Adipose tissue (tissue), 3 donors: Measurements from ENCODE around the gene SHOC2. TPM values are rescaled to one million over a fixed set of nuclear protein-coding genes. Genes with fewer than 3 reads are reported as not detected.
"Not testable (repeated sequence)": the region's sequence is repeated elsewhere in the genome, so short reads cannot be mapped to it uniquely, and the experiment has no call there.

ENCODE experiments used
- H3K27ac ChIP-seq: one replicate; pipeline ENCODE4 v1.5.1; 2013; ENCODE audit warnings: low read depth, low read length
- WGBS, 3 donors: extraction: QIAGEN DNeasy Blood & Tissue Kit; methylation state at CpG; one replicate each; pipeline ENCODE4 v1.1.7; 2013; 5-methylcytosine and 5-hydroxymethylcytosine counted together
- polyA plus RNA-seq, 3 donors: library from polyadenylated mRNA; stranded (reverse); fragments of 200-250 nt; gene quantifications; one replicate each; pipeline ENCODE4 v1.2.3, GENCODE V29; 2013
- donor health status: healthy with polysubstance abuse.
- donor health status: Bipolar disorder and iron deficiency.
- donor health status: healthy.

Gene SHOC2
- polyA plus RNA-seq, 3 donors = 10.3 to 28.5 (median 28.3) TPM

GRCh38 chr10:110897184-110897583 lies 22.2 kb upstream of the SHOC2 start:
- no peak overlapping the region for H3K27ac ChIP-seq
- 36 to 85% (median 81%) methylated on average over 1 of the region's 1 CpG for WGBS, 3 donors

GRCh38 chr10:110898391-110898790 lies 21.0 kb upstream of the SHOC2 start:
- no peak overlapping the region for H3K27ac ChIP-seq

GRCh38 chr10:110900983-110901382 lies 18.4 kb upstream of the SHOC2 start:
- H3K27ac ChIP-seq = no peak overlapping the region
- 43 to 100% (median 97%) methylated on average over 2 of the region's 2 CpGs for WGBS, 3 donors

- H3K27ac ChIP-seq = no peak overlapping the region
- WGBS, 3 donors = 74 to 76% (median 75%) methylated on average over 7 of the region's 7 CpGs
These were observed 17.2 kb upstream of the SHOC2 start for GRCh38 chr10:110901954-110902819.

- no peak overlapping the region for H3K27ac ChIP-seq
- 54 to 89% (median 85%) methylated on average over 3 of the region's 3 CpGs for WGBS, 3 donors
These were observed 15.8 kb upstream of the SHOC2 start for GRCh38 chr10:110903280-110904278.

- 66 to 88% (median 79%) methylated on average over 4 of the region's 4 CpGs for WGBS, 3 donors
- no peak overlapping the region for H3K27ac ChIP-seq
These were observed 9.3 kb upstream of the SHOC2 start for GRCh38 chr10:110910138-110910537.

GRCh38 chr10:110912374-110912773 lies 7.0 kb upstream of the SHOC2 start:
- H3K27ac ChIP-seq = no peak overlapping the region
- WGBS, 3 donors = 64 to 86% (median 75%) methylated on average over 3 of the region's 3 CpGs

DNA sequence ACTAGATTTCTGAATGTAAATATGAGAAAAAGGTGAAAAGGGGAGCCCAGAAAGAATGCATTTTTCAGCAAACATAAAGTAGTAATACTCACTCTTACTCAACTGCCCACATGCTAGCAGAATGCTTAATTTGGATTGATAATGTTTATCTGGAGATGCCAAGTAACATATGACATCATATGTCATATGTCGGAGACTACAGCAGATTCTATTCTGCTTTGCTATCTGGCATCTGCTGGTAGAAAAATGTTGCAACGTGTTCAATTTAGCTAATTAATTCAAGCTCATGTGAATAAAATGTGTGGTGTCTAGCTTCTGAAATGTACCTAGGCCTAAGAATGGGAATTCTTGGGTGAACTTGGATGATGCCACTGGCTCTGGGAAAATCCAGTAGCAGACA lies 5.0 kb upstream of the SHOC2 start:
- H3K27ac ChIP-seq = no peak overlapping the region
- WGBS, 3 donors = 82 to 92% (median 85%) methylated on average over 2 of the region's 2 CpGs

DNA sequence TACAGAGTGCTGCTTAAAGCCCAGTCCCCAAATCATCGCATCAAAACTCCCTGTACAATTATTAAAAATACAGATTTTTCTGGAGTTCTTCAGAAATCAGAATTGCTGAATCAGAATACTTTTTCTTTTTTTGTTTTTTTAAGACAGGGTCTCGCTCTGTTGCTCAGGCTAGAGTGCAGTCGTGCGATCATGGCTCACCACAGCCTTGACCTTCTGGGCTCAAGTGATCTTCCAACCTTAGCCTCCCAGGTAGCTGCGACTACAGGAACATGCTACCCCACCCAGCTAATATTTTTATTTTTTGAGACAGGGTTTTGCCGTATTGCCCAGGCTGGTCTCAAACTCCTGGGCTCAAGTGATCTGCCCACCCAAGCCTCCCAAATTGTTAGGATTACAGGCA lies 4.4 kb upstream of the SHOC2 start:
- H3K27ac ChIP-seq = no peak overlapping the region
- 86 to 98% (median 95%) methylated on average over 6 of the region's 6 CpGs for WGBS, 3 donors

DNA sequence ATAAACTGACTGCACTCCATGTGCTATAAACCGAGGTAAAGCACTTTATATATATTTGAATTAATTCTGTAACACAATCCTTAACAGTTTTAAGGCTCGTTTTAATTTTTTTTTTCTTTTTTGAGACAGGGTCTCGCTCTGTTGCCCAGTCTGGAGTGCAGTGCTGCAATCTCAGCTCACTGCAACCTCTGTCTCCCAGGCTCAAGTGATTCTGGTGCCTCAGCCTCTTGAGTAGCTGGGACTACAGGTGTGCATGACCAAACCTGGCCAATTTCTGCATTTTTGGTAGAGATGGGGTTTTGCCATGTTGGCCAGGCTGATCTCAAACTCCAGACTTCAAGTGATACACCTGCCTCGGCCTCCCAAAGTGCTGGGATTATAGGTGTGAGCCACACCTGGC lies 3.8 kb upstream of the SHOC2 start:
- not testable (repeated sequence) for H3K27ac ChIP-seq
- 73 to 95% (median 93%) methylated on average over 4 of the region's 4 CpGs for WGBS, 3 donors

GRCh38 chr10:110916554-110917346 lies 2.7 kb upstream of the SHOC2 start:
- WGBS, 3 donors = 36 to 95% (median 94%) methylated on average over 3 of the region's 3 CpGs
- H3K27ac ChIP-seq = no peak overlapping the region

DNA sequence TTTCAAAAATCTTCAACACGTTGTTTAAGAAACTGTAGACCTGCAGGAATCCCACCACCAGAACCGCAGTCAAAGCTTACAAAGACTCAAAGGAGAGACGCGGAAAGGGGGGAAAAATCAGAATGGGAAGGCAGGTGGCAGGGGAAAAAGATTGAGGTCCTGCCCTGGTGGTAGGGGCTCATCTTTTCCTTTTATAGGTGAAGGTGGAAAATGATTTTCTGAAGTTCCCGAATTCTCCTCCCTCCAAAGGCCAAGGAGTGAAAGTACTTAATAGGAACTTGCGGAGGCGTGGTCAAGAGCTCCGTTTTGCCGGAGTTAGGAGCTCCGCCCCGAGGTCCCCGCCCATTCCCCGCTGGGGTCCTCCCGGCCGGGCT lies 1.1 kb upstream of the SHOC2 start:
- H3K27ac ChIP-seq = peak overlapping the region; percentile 94
- WGBS, 3 donors = 0% methylated on average over 15 of the region's 15 CpGs

DNA sequence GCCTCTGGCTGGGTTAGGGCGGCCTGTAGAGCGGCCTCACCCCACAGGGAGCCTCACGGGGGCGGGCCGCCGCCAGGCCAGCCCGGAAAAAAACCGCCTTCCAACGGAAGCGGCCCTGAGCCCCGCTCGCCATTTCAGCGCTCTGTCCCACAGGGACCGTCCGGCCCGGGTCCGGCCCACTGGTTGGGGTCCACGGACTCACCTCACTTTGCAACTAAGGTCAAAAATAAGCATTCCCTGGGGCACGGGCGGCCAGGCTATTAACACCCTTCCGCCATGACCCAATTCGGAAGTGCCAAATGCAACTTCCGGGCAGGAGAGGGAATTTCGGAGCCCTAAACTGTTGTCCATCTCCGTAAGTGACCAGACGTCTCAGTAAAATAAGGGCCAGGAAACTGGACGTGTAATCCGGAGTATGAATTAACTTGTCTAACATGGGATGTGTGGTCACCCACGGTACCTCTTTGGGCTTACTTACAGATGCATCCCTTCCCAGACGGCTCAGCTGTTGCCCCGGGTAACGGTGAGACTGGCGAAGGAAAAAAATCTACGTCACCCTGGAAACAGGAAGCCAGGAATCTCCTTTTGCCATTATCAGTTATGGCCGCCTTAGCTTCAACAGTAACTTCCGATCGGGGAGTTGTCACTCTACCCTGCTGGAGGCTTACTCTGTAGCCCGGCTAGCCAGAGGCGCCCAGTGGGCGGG lies 608 bp upstream of the SHOC2 start, which contains the start of gene BBIP1:
Gene BBIP1 (minus strand): TSS at position 538 of the 706 bp plus-strand sequence. CDS start 1,023 bp downstream, outside the sequence.
- 0% methylated on average over 36 to 40 of the region's 40 CpGs for WGBS, 3 donors
- peak within 1 kb of the TSS; percentile 94 for H3K27ac ChIP-seq

GRCh38 chr10:110919971-110920881 lies 822 bp downstream of the SHOC2 start:
- WGBS, 3 donors = 1 to 2% (median 1%) methylated on average over 34 to 44 of the region's 44 CpGs
- peak overlapping the region; percentile 88 for H3K27ac ChIP-seq

DNA sequence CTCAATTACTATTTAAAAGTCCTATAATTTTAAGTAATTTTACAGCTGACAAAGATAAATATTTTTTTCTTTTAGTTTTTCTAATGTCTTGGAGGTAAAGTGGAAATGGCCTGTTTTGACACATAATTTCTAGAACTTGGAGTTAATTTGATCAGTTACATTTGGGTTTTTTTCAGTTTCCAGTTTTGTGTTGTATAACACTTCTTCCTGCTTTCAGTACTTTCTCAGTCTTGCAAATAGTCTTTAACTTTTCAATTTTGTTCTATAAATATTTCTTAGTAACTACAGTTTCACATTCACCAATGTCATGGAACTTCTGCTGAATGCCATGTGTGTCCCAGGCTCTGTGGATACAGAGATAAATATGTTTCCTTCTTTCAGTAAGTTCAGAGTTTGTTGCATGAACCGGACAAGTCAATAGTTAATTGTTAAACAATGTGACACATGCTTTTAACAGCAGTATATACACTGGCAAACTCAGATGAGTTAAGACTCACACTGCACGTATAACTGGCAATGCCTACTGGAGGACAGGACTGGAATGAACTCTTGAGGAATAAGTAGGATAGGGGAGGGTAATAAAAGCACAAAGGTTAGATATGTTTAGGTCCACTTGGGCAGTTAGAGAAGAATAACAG lies 4.6 kb downstream of the SHOC2 start:
- WGBS, 3 donors = 28 to 72% (median 57%) methylated on average over 2 of the region's 2 CpGs
- no peak overlapping the region for H3K27ac ChIP-seq

DNA sequence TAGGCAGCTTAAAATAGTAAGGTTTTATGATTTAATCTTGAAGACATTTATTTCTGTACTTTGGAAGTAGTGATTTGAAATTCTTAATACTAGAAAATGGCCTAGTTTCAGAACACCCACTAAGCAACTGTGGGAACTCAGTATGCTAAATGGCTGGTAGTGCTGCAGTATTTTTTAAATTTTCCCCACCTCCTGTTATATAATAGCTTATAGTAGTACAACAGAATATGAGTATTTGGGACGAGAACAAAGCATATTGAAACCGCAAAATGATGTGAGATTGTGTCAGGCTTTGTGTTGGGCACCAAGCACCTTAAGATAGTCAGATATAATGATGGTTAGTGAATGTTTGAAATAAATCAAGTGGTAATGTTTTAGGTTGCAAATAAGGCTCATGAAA lies 8.1 kb downstream of the SHOC2 start:
- 92 to 96% (median 93%) methylated on average over 2 of the region's 2 CpGs for WGBS, 3 donors
- no peak overlapping the region for H3K27ac ChIP-seq
